ENCODE data around the gene LAMTOR3.

- TF ChIP-seq, protein P1, sequence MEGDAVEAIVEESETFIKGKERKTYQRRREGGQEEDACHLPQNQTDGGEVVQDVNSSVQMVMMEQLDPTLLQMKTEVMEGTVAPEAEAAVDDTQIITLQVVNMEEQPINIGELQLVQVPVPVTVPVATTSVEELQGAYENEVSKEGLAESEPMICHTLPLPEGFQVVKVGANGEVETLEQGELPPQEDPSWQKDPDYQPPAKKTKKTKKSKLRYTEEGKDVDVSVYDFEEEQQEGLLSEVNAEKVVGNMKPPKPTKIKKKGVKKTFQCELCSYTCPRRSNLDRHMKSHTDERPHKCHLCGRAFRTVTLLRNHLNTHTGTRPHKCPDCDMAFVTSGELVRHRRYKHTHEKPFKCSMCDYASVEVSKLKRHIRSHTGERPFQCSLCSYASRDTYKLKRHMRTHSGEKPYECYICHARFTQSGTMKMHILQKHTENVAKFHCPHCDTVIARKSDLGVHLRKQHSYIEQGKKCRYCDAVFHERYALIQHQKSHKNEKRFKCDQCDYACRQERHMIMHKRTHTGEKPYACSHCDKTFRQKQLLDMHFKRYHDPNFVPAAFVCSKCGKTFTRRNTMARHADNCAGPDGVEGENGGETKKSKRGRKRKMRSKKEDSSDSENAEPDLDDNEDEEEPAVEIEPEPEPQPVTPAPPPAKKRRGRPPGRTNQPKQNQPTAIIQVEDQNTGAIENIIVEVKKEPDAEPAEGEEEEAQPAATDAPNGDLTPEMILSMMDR (optimal IDR thresholded peaks at IDR 0.05 in 1 of 3, IDR thresholded peaks at IDR 0.05 in 1 of 3, conservative IDR thresholded peaks at IDR 0.05 in 1 of 3; ENCODE audit: extremely low read depth in 1 of 3, insufficient read depth in 2 of 3, low read length in 3 of 3), result no peak
- no peak for TF ChIP-seq EZH2 (IDR thresholded peaks at IDR 0.05; ENCODE audit: low read length)
Measured at GRCh38 chr4:99838927-99839326, 55.3 kb downstream of the LAMTOR3 start.

All from keratinocyte (primary cell).